Upper lobe of left lung (tissue), 4 donors: ENCODE results near the gene PRKCE.

Experiments used
- CTCF ChIP-seq, 6 experiments: fragments of 450-650 bp in 4 of 6; fragments of 200-600 bp in 2 of 6; sonication (generic) in 2 of 6; IDR thresholded peaks; one replicate each; pipeline ENCODE4 v1.5.1; 2016 to 2019; ENCODE audit warnings: antibody characterized with exemption in 6 of 6
- POLR2A ChIP-seq, 4 donors: fragments of 450-650 bp; IDR thresholded peaks; one replicate each; pipeline ENCODE4 v1.5.1; 2016 to 2017; ENCODE audit warnings: antibody characterized with exemption in 4 of 4, mild to moderate bottlenecking in 2 of 4

- TF ChIP-seq CTCF (IDR thresholded peaks at IDR 0.05): peak in 1 of 6 experiments; percentile 29
- no peak for TF ChIP-seq POLR2A (IDR thresholded peaks at IDR 0.05)
Observed at GRCh38 chr2:46029332-46029811, 377.9 kb downstream of the PRKCE start.
